NCI-H2196 treated with DMSO at 0.1 percent for 48 hours (cell line): ENCODE results near the gene KIF6.

ENCODE experiments used
- DNase-seq: peaks from one replicate; lab custom pipeline; 2025; ENCODE audit not compliant: unreplicated experiment; lab: John Stamatoyannopoulos, UW

KIF6 gene

GRCh38 chr6:39464067-39464466 is 261.1 kb downstream of the KIF6 start:
- DNase-seq: no peak

- DNase-seq: no peak
Observed at GRCh38 chr6:39453956-39454524, 271.2 kb downstream of the KIF6 start.

GRCh38 chr6:39453241-39453640 is 272.0 kb downstream of the KIF6 start:
- no peak for DNase-seq

GRCh38 chr6:39452306-39453145 is 272.7 kb downstream of the KIF6 start:
- no peak for DNase-seq

- DNase-seq: no peak
Observed at GRCh38 chr6:39451831-39452230, 273.4 kb downstream of the KIF6 start.

GRCh38 chr6:39449022-39449421 is 276.2 kb downstream of the KIF6 start:
- no peak for DNase-seq

- no peak for DNase-seq
Observed at GRCh38 chr6:39446909-39447308, 278.3 kb downstream of the KIF6 start.

- DNase-seq: no peak
Observed at GRCh38 chr6:39445667-39446066, 279.5 kb downstream of the KIF6 start.

GRCh38 chr6:39444479-39445019 is 280.7 kb downstream of the KIF6 start:
- no peak for DNase-seq

GRCh38 chr6:39441986-39442385 is 283.2 kb downstream of the KIF6 start:
- no peak for DNase-seq

GRCh38 chr6:39441301-39441700 is 283.9 kb downstream of the KIF6 start:
- DNase-seq: no peak

GRCh38 chr6:39440039-39440426 is 285.2 kb downstream of the KIF6 start:
- no peak for DNase-seq

- DNase-seq: no peak
Observed at GRCh38 chr6:39439342-39440038, 285.7 kb downstream of the KIF6 start.

GRCh38 chr6:39433630-39434029 is 291.6 kb downstream of the KIF6 start:
- no peak for DNase-seq

GRCh38 chr6:39432330-39433025 is 292.7 kb downstream of the KIF6 start:
- no peak for DNase-seq

- DNase-seq: no peak
Observed at GRCh38 chr6:39430871-39431523, 294.2 kb downstream of the KIF6 start.

- DNase-seq: no peak
Observed at GRCh38 chr6:39430446-39430845, 294.8 kb downstream of the KIF6 start.

- DNase-seq: no peak
Observed at GRCh38 chr6:39428816-39429215, 296.4 kb downstream of the KIF6 start.

GRCh38 chr6:39428152-39428551 is 297.1 kb downstream of the KIF6 start:
- DNase-seq: no peak

GRCh38 chr6:39426073-39426456 is 299.1 kb downstream of the KIF6 start:
- no peak for DNase-seq
